H1 (cell line): Measurements from ENCODE around the gene SH3RF2.

Source experiments
- EP300 ChIP-seq, 2 experiments: IDR thresholded peaks; 1 replicate in 1 of 2; 2 replicates in 1 of 2; pipeline ENCODE4 v1.6.1; 2011 to 2012; ENCODE audit warnings: low read depth in 2 of 2, low read length in 2 of 2, mild to moderate bottlenecking in 2 of 2, borderline replicate concordance in 1 of 2, inconsistent platforms in 1 of 2, moderate library complexity in 1 of 2
- HDAC2 ChIP-seq, 2 experiments: fragments of 300-600 bp in 1 of 2; sonication (generic) in 1 of 2; IDR thresholded peaks; 2 replicates each; pipeline ENCODE4 v1.6.1; 2011 to 2012; ENCODE audit warnings: low read depth in 2 of 2, low read length in 2 of 2, mild to moderate bottlenecking in 2 of 2, moderate library complexity in 2 of 2, borderline replicate concordance in 1 of 2, inconsistent platforms in 1 of 2
- POLR2A ChIP-seq, 2 experiments: IDR thresholded peaks; 1 replicate in 1 of 2; 2 replicates in 1 of 2; pipeline ENCODE4 v1.6.1; 2011; ENCODE audit warnings: low read depth in 2 of 2, low read length in 2 of 2, mild to moderate bottlenecking in 2 of 2; ENCODE audit errors: control extremely low read depth in 1 of 2
- SIRT6 ChIP-seq: IDR thresholded peaks from one replicate; pipeline ENCODE4 v1.7.1; 2012; ENCODE audit warnings: low read length, inconsistent platforms

DNA sequence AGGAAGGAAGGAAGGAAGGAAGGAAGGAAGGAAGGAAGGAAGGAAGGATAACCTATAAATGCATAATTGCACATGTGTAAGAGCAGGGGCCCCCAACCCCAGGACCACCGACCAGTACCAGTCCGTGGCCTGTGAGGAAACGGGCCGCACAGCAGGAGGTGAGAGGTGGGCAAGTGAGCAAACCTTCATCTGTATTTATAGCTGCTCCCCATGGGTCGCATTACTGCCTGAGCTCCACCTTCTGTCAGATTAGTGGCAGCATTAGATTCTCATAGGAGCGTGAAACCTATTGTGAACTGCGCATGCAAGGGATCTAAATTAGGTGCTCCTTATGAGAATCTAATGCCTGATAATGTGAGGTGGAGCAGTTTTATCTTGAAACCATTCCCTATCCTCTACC is 66.1 kb downstream of the SH3RF2 start:
- TF ChIP-seq EP300 (IDR thresholded peaks at IDR 0.05; ENCODE audit: borderline replicate concordance in 1 of 2, low read depth in 2 of 2, low read length in 2 of 2) (no peak), HDAC2 (IDR thresholded peaks at IDR 0.05; ENCODE audit: borderline replicate concordance in 1 of 2, low read depth in 2 of 2, low read length in 2 of 2) (no peak), POLR2A (IDR thresholded peaks at IDR 0.05; ENCODE audit: control extremely low read depth in 1 of 2, low read depth in 2 of 2, low read length in 2 of 2) (no peak), SIRT6 (no peak)
